Measurements from ENCODE around the gene RNF125. TPM values are rescaled to one million over a fixed set of nuclear protein-coding genes. Genes with fewer than 3 reads are reported as not detected.
"Not testable (repeated sequence)": the region's sequence is repeated elsewhere in the genome, so short reads cannot be mapped to it uniquely, and the experiment has no call there.

RNF125 gene
- total RNA-seq, 1 donor from 2014 or later: 3.2 TPM

GRCh38 chr18:31996007-31996406, 22.6 kb upstream of the RNF125 start:
- no peak for DNase-seq (ENCODE audit: low read depth)
- H3K4me3 ChIP-seq (ENCODE audit: low read depth, low read length): no peak overlapping the region
- TF ChIP-seq CTCF (IDR thresholded peaks at IDR 0.05; ENCODE audit: insufficient read depth, low read length, poor library complexity, severe bottlenecking): no peak

GRCh38 chr18:31998880-31999412, 19.7 kb upstream of the RNF125 start:
- DNase-seq (ENCODE audit: low read depth): no peak

More at GRCh38 chr18:31996007-31996406, 22.6 kb upstream of the RNF125 start:
- no peaks in the 10 kb centered on the region for H3K27me3 ChIP-seq (ENCODE audit: control insufficient read depth, insufficient read depth, low read length)
- H3K36me3 ChIP-seq (ENCODE audit: control insufficient read depth, insufficient read depth, low read length): no peaks in the 10 kb centered on the region

GRCh38 chr18:32001141-32001540, 17.5 kb upstream of the RNF125 start:
- H3K4me3 ChIP-seq (ENCODE audit: low read depth, low read length); H3K36me3 ChIP-seq (ENCODE audit: control insufficient read depth, insufficient read depth, low read length); H3K27me3 ChIP-seq (ENCODE audit: control insufficient read depth, insufficient read depth, low read length); DNase-seq (ENCODE audit: low read depth): not testable (repeated sequence)

More at GRCh38 chr18:31998880-31999412, 19.7 kb upstream of the RNF125 start:
- no peak for TF ChIP-seq CTCF (IDR thresholded peaks at IDR 0.05; ENCODE audit: insufficient read depth, low read length, poor library complexity, severe bottlenecking)
- no peaks in the 10 kb centered on the region for H3K36me3 ChIP-seq (ENCODE audit: control insufficient read depth, insufficient read depth, low read length)
- H3K4me3 ChIP-seq (ENCODE audit: low read depth, low read length): no peak overlapping the region
- no peaks in the 10 kb centered on the region for H3K27me3 ChIP-seq (ENCODE audit: control insufficient read depth, insufficient read depth, low read length)

GRCh38 chr18:32003822-32004221, 14.8 kb upstream of the RNF125 start:
- not testable (repeated sequence) for H3K4me3 ChIP-seq (ENCODE audit: low read depth, low read length); H3K36me3 ChIP-seq (ENCODE audit: control insufficient read depth, insufficient read depth, low read length); H3K27me3 ChIP-seq (ENCODE audit: control insufficient read depth, insufficient read depth, low read length); DNase-seq (ENCODE audit: low read depth)

GRCh38 chr18:32010124-32010721, 8.4 kb upstream of the RNF125 start:
- no peak for TF ChIP-seq CTCF (IDR thresholded peaks at IDR 0.05; ENCODE audit: insufficient read depth, low read length, poor library complexity, severe bottlenecking)
- H3K4me3 ChIP-seq (ENCODE audit: low read depth, low read length): no peak overlapping the region
- H3K27me3 ChIP-seq (ENCODE audit: control insufficient read depth, insufficient read depth, low read length): no peaks in the 10 kb centered on the region
- no peak for DNase-seq (ENCODE audit: low read depth)
- H3K36me3 ChIP-seq (ENCODE audit: control insufficient read depth, insufficient read depth, low read length): no peaks in the 10 kb centered on the region

GRCh38 chr18:32011193-32011592, 7.4 kb upstream of the RNF125 start:
- no peak for DNase-seq (ENCODE audit: low read depth)
- no peak overlapping the region for H3K4me3 ChIP-seq (ENCODE audit: low read depth, low read length)
- H3K36me3 ChIP-seq (ENCODE audit: control insufficient read depth, insufficient read depth, low read length): no peaks in the 10 kb centered on the region
- TF ChIP-seq CTCF (IDR thresholded peaks at IDR 0.05; ENCODE audit: insufficient read depth, low read length, poor library complexity, severe bottlenecking): no peak
- H3K27me3 ChIP-seq (ENCODE audit: control insufficient read depth, insufficient read depth, low read length): no peaks in the 10 kb centered on the region

Measured in kidney epithelial cell (primary cell).